HG02884 (cell line): Measurements from ENCODE around the gene NKIRAS1.

Experiments used
- ATAC-seq: cut with Tn5 transposase; IDR thresholded peaks from one replicate; pipeline ENCODE4 v1.9.1; 2021; ENCODE audit warnings: mild to moderate bottlenecking, moderate library complexity; ENCODE audit not compliant: unreplicated experiment

Gene NKIRAS1

GRCh38 chr3:23916886-23917678 is at the start of gene NKIRAS1, which contains the start of gene RPL15:
NKIRAS1 (minus strand) TSS chr3:23916990; CDS start chr3:23910904, 6,086 bp downstream.
RPL15 (plus strand) TSS chr3:23917132; CDS start chr3:23917860, 728 bp downstream.
- peak; percentile 91 for ATAC-seq

- ATAC-seq = no peak
These were observed 49.5 kb upstream of the NKIRAS1 start for GRCh38 chr3:23966328-23966727.

GRCh38 chr3:23964537-23965235 is 47.9 kb upstream of the NKIRAS1 start:
- no peak for ATAC-seq

GRCh38 chr3:23961913-23962312 is 45.1 kb upstream of the NKIRAS1 start:
- no peak for ATAC-seq

GRCh38 chr3:23961066-23961465 is 44.3 kb upstream of the NKIRAS1 start:
- no peak for ATAC-seq

- no peak for ATAC-seq
These were observed 43.9 kb upstream of the NKIRAS1 start for GRCh38 chr3:23960649-23961048.

DNA sequence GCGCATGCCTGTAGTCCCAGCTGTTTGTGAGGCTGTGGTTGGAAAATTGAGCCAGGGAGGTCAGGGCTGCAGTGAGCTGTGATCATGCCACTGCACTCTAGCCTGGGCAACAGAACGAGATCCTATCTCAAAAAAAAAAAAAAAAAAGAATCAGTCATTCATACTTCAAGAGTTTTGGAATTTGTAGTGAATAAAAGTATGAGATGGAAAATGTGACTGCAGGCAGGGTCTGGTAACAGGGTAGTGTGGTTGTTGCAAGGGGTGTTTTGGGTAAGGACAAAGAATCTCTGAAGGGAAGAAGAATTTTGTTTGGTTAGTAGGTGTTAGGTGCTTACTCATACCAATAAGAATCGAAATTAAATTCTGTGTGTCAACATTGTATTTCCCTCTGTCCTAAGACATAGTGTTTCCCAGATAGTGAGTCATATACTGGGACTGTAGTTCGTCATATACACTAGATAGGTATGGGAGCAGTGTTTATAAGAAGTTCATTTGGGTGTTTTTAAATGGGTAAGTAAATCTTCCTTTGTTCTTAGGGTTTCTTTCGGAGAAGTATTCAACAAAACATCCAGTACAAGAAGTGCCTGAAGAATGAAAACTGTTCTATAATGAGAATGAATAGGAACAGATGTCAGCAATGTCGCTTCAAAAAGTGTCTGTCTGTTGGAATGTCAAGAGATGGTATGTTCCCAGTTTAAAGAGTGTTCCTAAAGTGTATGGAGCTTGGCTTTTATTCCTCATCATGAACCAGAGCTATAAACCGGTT is 42.5 kb upstream of the NKIRAS1 start:
- ATAC-seq = no peak

DNA sequence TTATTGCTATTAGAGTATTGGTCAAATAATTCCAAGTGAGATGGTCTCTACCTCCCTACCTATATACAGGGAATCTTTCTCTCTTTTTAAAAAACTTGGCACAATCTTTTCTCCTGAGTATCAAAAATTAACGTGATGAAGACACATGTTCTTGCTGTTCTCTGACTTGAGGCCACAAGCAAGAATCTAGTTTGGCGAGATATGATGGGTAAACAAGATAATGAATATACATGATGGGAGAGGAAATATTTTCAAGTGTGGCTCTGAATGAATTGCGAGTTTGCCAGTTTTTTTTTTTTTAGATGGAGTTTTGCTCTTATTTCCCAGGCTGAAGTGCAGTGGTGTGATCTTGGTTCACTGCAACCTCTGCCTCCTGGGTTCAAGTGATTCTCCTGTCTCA is 39.9 kb upstream of the NKIRAS1 start:
- ATAC-seq = no peak

- ATAC-seq = no peak
These were observed 37.4 kb upstream of the NKIRAS1 start for GRCh38 chr3:23954144-23954543.

DNA sequence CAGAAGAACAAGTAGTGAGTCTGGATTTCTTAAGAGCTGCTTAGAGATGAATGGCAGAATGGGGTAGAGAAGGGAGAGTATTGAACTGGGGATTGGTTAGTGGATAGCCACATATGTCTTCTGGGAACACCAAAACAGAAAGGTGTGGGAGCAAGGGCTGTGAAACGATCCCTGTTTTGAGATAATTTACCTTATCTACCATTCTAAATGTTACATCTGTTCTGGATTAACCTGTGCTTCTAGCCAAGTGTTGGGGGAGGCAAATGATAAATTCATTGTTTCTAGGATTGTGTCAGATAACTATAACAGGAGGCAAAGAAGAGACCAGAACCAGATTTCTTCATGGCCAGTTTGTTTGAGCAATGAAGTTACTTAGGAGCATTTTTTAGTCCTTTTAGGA is 36.7 kb upstream of the NKIRAS1 start:
- no peak for ATAC-seq

DNA sequence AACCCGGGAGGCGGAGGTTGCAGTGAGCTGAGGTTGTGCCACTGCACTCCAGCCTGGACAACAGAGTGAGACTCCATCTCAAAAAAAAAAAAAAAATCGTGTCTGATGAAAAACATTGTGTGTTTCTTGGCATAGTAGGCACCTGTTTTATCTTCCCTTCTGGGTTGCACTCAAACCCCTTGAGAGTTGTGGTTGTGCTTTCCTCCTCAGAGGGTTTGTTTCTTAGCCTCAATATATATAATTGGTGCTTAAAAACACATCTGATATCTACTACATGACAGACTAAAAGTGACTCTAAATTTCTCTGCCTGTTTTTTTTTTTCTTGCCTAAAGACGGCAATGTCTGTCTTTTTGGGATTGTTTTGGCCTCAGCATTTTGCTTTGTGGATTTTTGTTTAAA is 35.9 kb upstream of the NKIRAS1 start:
- peak; percentile 30 for ATAC-seq

DNA sequence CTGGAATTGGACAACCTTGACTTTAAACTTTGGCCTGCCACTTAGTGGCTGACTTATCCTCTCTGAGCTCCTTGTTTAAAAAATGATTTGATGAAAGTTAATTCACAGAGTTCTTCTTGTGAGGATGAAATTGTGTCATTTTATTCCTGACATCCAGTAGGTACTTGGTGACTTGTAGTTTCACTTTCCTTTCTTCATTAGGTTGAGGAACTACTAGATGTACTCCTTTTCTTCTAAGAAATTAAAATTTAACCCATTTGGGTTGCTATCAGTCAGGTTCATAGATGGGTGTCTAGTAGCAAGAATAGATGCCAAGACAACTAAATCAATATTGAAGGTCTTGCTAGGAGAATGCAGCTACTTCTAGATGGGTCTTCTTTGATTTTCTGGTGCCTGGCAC is 33.5 kb upstream of the NKIRAS1 start:
- ATAC-seq = no peak

DNA sequence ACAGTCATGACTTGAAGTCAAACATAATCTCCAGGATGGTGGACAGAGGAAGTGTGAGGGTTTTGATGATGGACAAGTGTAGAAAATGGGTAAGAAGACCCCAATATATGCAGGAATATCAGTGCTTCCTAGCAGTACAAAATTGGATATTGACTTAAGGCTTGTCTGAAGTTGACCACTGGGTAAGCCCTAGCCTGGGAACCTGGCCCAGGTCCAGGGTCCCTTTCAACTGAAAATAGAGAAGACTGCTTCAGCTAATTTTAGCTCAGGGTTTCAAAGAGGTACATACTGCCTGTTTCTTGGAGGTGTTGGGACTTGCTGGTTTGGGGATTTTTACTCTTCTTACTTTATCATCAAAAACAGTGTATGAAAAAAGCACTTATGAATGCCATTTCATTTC is 33.0 kb upstream of the NKIRAS1 start:
- ATAC-seq = no peak

- no peak for ATAC-seq
These were observed 32.0 kb upstream of the NKIRAS1 start for GRCh38 chr3:23948761-23949160.

DNA sequence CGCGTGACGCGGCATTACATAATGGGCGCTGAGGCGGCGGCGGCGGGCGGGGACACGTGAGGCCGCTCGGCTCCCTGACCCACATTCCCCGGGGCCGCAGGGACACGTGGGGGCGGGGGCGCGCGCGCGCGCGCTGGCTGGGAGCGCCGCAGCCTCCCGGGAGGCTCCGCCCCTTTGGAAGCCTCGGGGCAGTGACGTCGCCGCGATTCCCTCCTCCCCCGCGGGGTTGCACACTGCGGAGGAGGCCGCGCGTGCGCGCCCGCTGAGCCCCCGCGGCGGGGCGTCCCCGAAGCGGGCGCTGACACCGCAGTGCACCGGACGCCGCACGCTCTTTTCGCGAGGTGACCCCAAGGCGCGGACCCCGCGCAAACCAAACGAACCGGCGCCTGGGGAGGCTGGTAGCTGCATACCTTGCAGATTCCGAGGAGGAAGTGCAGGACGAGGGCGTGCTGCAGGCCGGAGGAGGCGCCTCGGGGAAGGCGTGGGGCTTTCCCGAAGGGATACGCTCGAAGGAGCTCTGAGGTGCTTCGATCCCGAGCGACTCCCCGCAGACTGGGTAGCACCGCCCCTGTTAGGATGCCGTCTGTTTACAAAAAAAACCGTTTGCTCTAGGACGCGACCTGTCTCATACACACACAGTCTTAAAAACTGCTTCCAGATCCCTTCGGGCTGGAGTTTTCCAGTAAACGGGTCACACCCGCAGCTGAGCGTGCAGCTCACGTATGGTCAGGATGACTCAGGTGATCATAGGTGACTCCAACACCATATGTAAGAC is 29.3 kb upstream of the NKIRAS1 start:
- peak; percentile 60 for ATAC-seq

DNA sequence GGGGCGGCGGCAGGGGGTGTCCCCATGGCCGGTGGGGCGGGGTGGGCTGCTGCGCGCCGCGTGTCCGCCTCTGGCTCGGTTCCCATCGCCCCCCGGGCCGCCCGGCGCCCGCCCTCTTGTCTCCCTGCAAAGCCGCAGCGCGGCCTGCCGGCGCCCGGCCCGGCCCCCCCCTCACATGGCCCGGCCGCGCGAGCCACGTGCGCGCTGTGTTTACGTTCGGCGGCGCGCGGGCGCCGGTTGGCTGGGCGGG is 28.8 kb upstream of the NKIRAS1 start:
- ATAC-seq = no peak

DNA sequence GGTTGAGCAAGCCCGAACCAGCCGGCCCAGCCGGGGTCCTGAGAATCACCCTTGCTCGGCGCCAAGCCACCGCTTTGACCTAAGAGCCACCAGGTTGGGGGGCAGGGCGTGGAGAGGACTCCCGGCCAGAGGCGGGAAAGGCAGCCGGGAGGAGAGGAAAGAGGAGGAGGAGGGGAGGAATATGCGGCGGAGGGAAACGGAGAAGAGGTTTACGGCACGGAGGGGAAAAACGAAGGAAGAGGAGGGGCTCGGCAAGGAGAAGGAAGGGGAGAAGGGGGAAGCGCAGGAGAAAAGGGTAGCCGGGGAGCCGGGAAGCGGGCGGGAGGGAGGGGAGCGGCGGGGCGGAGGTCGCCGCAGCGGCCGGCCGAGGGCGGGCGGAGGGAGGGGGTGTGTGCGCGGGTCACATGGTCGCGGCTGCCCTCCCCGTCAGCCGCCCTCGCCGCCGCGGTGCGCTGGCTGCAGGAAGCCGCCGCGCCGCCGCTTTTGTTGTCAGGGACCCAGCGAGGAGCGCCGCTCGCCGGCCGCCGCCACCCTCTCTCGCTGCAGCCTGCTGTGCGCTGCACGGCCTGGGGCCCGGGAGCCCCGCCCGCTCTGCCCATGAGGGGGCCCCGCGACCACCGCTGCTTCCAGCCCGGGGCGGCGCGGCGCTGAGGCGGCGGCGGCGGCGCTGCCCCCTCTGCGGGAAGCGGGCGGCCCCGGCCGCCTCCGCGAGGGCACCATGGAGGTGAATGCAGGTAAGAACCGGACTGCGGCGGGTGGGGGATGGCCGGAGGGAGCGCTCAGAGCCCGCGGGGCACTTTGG is 28.3 kb upstream of the NKIRAS1 start, which contains the start of gene NR1D2:
Gene NR1D2 (plus strand): TSS at position 426 of the 802 bp plus-strand sequence. CDS start 293 bp downstream, at position 719.
- ATAC-seq = peak; percentile 53

- ATAC-seq = no peak
These were observed 27.4 kb upstream of the NKIRAS1 start for GRCh38 chr3:23944007-23944783.

DNA sequence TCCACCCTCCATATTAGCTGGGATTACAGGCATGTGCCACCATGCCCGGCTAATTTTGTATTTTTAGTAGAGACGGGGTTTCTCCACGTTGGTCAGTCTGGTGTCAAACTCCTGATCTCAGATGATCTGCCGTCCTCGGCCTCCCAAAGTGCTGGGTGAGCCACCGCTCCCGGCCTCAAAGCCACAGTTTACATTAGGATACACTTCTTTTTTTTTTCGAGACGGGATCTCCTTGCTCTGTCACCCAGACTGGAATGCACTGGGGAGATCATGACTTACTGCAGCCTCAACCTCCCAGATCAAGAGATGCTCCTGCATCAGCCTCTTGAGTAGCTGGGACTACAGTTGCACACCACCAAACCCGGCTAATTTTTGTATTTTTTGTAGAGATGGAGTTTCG is 25.8 kb upstream of the NKIRAS1 start:
- ATAC-seq = no peak
